Measurements from ENCODE around the gene MRPS18B.
"Not testable (repeated sequence)": the region's sequence is repeated elsewhere in the genome, so short reads cannot be mapped to it uniquely, and the experiment has no call there.

The MRPS18B gene

DNA sequence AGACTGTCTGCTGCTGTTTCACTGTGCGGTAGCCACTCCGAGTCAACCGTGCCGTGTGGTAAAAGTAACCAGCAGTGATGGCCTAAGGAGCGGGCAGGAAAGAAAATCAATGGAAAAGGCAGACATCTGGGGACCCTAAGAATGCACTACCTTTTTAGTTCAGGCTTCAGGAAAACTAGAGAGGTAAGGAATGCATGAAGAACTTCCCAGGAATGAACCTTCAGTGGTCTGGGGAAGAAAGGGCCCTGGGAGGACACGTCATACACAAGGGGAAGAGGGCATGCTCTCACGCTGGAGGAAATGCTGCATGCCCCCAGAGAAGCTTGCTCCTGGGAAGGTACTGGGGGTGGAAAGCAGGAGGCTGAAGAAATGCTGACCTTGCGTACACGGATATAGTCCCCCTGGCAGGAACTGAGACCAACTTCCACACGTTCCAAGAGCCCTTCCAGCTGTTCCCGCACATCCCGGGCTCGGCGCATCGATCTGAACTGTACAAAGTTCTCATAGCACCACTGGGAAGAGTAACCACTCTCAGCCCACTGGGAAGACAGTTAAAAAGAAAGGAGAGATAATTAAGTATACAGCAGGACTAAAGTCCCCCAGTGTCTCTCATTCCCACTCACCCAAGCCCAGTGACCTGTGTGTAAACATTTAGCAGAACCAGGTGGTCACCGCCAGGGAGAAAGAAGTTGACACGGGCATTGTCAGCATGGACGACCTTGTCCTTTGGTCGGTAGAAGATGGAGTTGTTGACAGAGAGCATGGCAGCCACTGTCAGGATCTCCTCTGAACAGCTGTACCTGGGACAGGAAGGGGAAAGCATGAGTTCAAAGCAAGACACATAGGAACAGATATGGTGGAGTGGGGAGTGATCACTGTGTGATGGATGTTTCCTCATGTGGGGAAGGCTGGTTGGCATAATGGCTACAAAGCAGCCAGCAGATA is 37.4 kb downstream of the MRPS18B start:
- TF ChIP-seq, protein P1, sequence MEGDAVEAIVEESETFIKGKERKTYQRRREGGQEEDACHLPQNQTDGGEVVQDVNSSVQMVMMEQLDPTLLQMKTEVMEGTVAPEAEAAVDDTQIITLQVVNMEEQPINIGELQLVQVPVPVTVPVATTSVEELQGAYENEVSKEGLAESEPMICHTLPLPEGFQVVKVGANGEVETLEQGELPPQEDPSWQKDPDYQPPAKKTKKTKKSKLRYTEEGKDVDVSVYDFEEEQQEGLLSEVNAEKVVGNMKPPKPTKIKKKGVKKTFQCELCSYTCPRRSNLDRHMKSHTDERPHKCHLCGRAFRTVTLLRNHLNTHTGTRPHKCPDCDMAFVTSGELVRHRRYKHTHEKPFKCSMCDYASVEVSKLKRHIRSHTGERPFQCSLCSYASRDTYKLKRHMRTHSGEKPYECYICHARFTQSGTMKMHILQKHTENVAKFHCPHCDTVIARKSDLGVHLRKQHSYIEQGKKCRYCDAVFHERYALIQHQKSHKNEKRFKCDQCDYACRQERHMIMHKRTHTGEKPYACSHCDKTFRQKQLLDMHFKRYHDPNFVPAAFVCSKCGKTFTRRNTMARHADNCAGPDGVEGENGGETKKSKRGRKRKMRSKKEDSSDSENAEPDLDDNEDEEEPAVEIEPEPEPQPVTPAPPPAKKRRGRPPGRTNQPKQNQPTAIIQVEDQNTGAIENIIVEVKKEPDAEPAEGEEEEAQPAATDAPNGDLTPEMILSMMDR (IDR thresholded peaks at IDR 0.05; ENCODE audit: borderline replicate concordance, insufficient read depth, low read depth, low read length): no peak
- no peak overlapping the region for H3K4me3 ChIP-seq (ENCODE audit: low read depth, low read length)

DNA sequence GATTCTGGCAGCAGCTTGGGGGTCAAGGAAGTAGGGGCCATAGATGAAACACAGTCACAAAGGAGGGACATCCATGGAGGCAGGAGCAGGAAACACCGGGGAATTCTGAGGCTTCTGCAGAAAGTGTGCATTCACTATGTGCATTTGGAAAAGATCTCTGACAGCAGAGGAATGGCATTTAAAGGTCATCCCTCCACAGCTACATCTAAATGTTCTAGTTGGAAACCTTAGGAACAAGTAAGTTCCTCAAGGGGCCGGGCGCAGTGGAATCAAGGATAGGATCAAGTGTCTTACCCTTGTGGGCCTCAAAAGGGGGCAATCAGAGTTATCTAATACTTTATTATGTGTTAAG is 38.1 kb downstream of the MRPS18B start:
- H3K4me3 ChIP-seq (ENCODE audit: low read depth, low read length): no peak overlapping the region
- TF ChIP-seq, protein P1 (IDR thresholded peaks at IDR 0.05; ENCODE audit: borderline replicate concordance, insufficient read depth, low read depth, low read length): no peak

DNA sequence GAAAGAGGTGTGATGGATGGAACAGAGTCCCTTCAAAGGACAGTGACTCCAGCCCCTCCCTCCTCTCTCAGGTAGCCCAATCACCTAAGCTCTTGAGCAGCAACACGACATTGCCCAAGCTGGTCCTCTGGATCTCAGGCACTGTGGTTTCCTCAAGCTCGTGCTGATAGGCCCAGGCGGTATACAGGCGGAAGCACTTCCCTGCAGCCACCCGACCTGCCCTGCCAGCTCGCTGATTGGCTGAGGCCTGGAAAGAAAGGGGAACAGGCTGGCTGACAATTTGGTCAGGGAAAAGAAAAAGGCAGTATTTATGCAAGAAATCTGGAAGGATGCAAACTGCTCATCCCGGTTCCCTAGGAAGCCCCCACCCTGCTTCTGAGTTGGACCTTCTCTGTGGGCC is 38.9 kb downstream of the MRPS18B start:
- H3K4me3 ChIP-seq (ENCODE audit: low read depth, low read length): no peak overlapping the region
- TF ChIP-seq, protein P1 (IDR thresholded peaks at IDR 0.05; ENCODE audit: borderline replicate concordance, insufficient read depth, low read depth, low read length): no peak

DNA sequence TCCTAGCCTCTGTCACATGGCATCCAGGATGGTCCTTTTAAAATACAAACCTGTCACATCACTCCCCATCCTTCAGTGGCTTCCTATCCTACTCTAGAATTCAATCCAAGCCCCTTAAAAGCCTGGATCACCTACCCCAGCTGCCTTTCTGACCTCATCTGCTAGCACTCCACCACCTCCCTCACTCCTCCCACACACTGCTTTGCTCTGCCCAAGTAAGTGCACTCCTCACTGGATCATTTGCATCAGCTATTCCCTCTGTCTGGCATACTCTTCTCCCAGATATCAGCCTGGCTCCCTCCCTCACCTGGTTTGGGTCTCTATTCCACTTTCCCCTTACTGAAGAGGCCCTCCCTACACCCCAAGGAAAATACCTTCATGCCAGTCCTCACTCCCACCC is 39.8 kb downstream of the MRPS18B start:
- no peak overlapping the region for H3K4me3 ChIP-seq (ENCODE audit: low read depth, low read length)
- TF ChIP-seq, protein P1 (IDR thresholded peaks at IDR 0.05; ENCODE audit: borderline replicate concordance, insufficient read depth, low read depth, low read length): no peak

DNA sequence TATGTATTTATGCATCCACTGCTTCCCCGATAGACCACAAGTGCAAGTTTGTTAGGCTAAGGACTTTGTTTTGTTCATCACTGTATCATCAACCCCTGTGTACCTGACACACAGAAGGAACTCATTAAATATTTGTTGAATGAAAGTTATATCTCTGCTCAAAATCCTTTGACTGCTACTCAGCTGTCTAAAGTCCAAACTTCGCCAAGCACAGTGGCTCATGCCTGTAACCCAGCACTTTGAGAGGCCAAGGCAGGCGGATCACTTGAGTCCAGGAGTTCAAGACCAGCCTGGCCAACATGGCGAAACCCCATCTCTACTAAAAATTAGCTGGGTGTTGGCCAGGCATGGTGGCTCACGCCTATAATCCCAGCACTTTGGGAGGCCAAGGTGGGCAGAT is 40.3 kb downstream of the MRPS18B start:
- H3K4me3 ChIP-seq (ENCODE audit: low read depth, low read length): not testable (repeated sequence)

DNA sequence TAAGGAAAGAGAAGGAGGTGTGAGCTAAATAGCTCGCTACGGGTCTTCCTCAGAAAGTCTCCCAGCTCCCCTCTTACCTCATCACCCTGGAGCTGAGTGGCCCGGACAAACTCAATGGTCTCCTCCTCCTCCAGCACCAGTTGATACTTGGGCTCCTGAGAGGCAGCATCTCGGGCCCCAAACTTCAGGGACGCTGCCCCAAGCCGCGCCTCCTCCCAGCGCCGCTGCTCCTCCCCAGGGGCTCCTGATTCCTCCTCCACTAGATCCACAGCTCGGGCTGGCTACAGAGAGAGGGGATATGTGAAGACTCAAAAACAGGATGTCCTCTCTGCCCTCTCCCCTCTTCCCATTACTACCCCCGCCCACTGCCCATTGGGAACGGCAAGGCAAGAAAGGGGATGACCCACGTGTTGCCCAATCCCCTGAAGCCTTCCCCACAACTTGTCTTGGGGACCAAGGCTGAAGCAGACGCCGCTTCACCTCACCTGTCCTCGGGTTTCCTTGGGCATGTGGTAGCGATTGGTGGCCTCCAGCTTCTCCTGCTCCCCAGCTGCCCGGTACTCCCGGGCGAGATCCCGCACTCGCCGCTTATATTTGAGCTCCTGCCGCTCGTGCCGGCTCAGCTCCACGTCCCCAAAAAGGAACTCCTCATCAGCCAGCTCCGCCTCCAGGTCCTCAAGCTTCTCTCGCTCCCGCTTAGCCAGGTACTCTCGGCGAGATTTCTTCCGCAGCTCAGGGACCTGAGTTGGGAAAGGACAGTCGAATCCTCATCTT is 47.5 kb downstream of the MRPS18B start:
- TF ChIP-seq, protein P1 (IDR thresholded peaks at IDR 0.05; ENCODE audit: borderline replicate concordance, insufficient read depth, low read depth, low read length): no peak

DNA sequence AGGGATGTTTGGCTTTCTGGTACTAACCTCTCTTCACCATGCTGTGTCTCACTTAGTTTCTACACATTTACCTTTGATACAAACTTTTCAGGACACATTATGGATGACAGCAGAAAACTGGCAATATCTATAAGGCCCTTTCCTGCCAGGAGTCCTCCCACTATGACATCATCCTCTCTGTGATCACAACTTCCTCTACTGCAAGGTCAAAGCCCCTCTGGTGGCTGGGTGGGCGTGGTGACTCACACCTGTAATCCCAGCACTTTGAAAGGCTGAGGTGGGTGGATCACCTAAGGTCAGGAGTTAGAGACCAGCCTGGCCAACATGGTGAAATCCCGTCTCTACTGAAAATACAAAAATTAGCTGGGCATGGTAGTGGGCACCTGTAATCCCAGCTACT is 48.7 kb downstream of the MRPS18B start:
- H3K4me3 ChIP-seq (ENCODE audit: low read depth, low read length): not testable (repeated sequence)

More for the DNA sequence above, 47.5 kb downstream of the MRPS18B start:
- H3K4me3 ChIP-seq (ENCODE audit: low read depth, low read length): no peak overlapping the region
